Measurements from ENCODE around the gene MEPCE. TPM values are rescaled to one million over a fixed set of nuclear protein-coding genes. Genes with fewer than 3 reads are reported as not detected.
A peak's percentile ranks its signal among the peaks of the same experiment; 100 is the strongest.

Gene MEPCE
- total RNA-seq, 1 experiment from 2014 or later: 49.7 TPM

DNA sequence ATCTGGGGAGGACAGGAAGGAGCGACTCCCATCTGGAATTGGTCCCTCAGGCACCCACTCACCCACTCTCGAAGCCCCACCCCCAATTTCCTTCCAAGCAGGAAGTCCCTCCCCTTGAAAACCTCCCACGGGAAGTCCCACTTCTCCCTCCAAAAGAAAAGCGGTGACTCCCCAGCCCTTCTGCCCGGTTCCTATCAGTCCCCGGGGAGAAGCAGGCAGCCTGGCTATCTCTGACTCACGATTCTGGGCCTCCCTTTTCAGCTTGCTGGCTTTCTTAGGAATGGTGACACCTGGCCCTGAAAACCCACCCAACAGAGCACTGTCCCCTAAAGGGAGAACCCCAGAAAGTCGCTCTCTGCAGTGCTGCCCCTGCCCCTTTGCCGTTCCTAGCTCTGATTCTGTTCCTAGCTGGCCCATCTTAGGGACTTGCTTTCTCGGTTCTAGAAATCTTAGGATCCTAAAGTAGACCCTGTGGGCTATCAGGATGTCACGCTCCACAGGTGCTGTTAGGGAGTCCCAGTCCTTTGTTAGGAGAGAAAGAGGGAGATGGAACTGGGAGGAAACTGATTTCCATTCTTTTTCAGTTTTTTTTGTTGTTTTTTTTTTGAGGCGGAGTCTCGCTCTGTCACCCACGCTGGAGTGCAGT, 43.3 kb downstream of the MEPCE start:
- in situ Hi-C loops (cut with HindIII; ENCODE audit: low pct_unique_long_range_greater_than_20kb, low sequenced_read_pairs): no loop called here
- DNase-seq (ENCODE audit: low read depth): no peak

DNA sequence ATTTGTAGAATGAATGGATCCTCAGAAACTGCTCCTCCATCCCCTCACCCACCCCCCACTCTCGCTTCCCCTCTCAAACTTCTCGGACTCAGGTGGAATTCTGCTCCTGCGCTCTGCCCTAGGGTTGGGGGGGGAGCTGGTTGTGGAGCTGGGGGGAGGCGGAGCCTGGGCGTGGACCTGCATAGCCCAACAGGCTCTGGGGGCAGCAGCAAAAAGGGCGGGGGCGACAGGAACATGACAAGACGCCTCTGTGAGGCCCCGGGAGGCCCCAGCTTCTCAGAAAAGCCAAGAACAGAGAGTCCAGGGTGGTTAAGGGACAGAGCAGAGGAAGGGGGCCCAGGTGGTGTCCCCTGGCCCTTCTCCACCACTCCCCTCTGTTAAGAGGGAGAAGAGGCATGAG, 45.9 kb downstream of the MEPCE start:
- in situ Hi-C loops (cut with HindIII; ENCODE audit: low pct_unique_long_range_greater_than_20kb, low sequenced_read_pairs): no loop called here
- no peak for DNase-seq (ENCODE audit: low read depth)

DNA sequence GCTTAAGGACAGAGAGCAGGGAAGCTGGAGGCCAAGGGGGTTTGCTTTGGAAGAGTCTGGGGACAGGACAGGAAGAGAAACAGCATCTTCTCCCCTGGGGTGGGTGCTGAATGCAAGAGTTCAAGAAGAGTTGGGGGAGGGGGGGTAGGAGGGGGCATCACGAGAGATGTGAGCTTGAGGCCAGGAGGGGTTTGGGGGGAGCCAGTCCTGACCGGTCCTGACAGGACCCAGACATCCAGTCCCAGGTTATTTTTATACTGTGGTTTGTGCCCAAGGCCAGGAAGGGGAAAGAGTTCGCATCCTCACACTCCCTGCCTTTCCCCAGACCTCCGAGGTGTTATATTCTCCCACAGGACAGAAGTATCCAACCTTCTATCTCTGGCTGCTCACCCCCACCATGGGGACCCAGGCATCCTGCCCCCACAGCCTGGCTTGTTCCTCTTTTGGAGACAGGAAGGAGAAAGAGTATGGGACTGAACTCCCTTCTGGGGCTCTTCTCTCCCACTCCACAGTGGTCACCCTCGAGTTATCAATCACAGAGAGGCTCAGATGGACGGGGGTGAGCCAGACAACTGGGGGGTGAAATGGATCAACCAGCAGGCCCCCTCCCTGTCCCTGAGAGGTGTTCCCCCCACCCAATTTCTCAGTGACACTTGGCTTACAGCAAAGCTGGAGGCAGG, 46.6 kb downstream of the MEPCE start:
- in situ Hi-C loops (cut with HindIII; ENCODE audit: low pct_unique_long_range_greater_than_20kb, low sequenced_read_pairs): no loop called here
- DNase-seq (ENCODE audit: low read depth): no peak

- in situ Hi-C loops (cut with HindIII; ENCODE audit: low pct_unique_long_range_greater_than_20kb, low sequenced_read_pairs): no loop called here
Observed at GRCh38 chr7:100476903-100477870, 47.6 kb downstream of the MEPCE start.

GRCh38 chr7:100477871-100478267, 48.2 kb downstream of the MEPCE start:
- in situ Hi-C loops (cut with HindIII; ENCODE audit: low pct_unique_long_range_greater_than_20kb, low sequenced_read_pairs): no loop called here
- no peak for DNase-seq (ENCODE audit: low read depth)

More at GRCh38 chr7:100476903-100477870, 47.6 kb downstream of the MEPCE start:
- no peak for DNase-seq (ENCODE audit: low read depth)

DNA sequence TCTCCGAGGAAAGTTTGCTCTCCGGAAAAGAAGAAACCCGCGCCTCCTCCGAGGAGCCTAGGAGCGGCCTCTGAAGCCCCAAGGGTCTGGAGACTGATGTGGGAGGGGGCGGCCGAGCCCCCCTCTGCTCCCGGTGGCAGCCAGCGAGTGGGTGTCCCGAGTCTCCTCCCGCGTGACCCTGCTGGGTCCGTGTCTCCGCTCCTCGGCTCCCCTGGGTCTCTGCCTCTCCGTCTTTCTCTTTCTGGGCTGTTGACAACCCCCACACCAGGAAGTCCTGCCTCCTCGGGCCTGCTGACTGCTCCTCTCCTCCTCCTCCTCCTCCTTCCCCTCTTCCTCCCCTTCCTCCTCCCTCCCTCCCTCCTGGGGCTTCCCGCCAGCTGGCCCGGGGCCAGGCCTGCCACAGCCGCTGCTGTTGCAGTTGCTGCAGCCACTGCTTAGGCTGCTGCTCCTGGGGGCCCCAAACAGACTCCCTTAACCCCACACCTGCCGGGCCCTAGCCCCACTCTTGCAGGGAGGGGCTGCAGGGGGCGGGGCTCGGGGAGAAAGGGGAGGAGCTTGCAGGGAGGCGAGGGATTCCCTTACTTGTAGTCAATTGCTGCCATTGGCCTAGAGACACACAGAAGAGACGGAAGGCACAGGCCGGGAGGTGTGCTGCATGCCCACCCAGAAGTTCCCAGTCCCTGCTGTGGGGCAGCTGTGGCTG, 49.5 kb downstream of the MEPCE start, which contains the start of gene TSC22D4:
TSC22D4 (minus strand) TSS at position 257 of the 703 bp plus-strand sequence. CDS start 1,176 bp downstream, outside the sequence.
- DNase-seq (ENCODE audit: low read depth): peak; percentile 96
- in situ Hi-C loops (cut with HindIII; ENCODE audit: low pct_unique_long_range_greater_than_20kb, low sequenced_read_pairs): no loop called here

GRCh38 chr7:100481466-100481865, 51.8 kb downstream of the MEPCE start:
- in situ Hi-C loops (cut with HindIII; ENCODE audit: low pct_unique_long_range_greater_than_20kb, low sequenced_read_pairs): no loop called here
- DNase-seq (ENCODE audit: low read depth): no peak

- no peak for DNase-seq (ENCODE audit: low read depth)
- in situ Hi-C loops (cut with HindIII; ENCODE audit: low pct_unique_long_range_greater_than_20kb, low sequenced_read_pairs): no loop called here
Observed at GRCh38 chr7:100482728-100483089, 53.1 kb downstream of the MEPCE start.

DNA sequence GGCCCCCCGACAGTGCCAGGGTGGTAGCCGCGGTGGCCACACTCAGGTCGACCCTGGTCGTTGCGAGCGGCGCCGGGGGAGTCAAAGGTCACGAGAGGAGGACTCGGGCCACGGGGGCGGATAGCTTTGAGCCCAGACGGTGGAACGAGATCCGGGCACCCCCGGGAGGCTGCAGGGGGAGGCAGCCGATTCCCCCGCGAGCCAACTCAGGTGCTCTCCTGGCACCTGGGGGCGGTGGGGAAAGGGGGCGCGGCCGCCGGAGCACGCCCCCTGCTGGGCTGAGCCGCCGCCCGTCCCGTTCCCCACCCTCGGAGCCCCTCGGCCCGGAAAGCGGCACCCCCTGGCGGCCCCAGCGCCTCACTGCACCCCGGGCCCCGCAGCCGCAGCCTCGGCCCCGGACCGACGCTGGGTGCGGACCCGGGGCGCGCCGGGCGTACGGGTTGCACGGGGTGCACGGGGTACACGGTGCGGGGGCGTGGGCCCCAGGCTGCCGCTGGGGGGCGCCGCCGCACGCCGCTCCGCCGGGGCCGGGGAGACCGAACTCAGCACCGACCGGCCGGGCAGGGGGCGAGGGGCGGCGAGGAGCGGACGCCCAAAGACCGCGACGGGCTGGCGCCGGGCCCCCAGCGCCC, 53.6 kb downstream of the MEPCE start:
- in situ Hi-C loops (cut with HindIII; ENCODE audit: low pct_unique_long_range_greater_than_20kb, low sequenced_read_pairs): no loop called here
- peak; percentile 70 for DNase-seq (ENCODE audit: low read depth)

Other genes with a start within 250 kb of the MEPCE start
- 1.4 TPM in 1 of 2 replicates, not detected in the other for gene PVRIG, start 209.9 kb upstream of the MEPCE start, total RNA-seq (2014; rRNA removed; shearing (Covaris generic); ENCODE audit: low replicate concordance)
- not detected in 2 replicates for gene SPDYE3, start 122.1 kb upstream of the MEPCE start, total RNA-seq (2014; rRNA removed; shearing (Covaris generic); ENCODE audit: low replicate concordance)
- 15.0 and 44.8 TPM in 2 replicates for gene PILRB, start 71.7 kb upstream of the MEPCE start, total RNA-seq (2014; rRNA removed; shearing (Covaris generic); ENCODE audit: low replicate concordance)
- gene PILRA, start 56.3 kb upstream of the MEPCE start, total RNA-seq (2014; rRNA removed; shearing (Covaris generic); ENCODE audit: low replicate concordance): 0.41 and 0.91 TPM in 2 replicates
- 1.8 and 5.9 TPM in 2 replicates for gene ZCWPW1, start 1.1 kb upstream of the MEPCE start, total RNA-seq (2014; rRNA removed; shearing (Covaris generic); ENCODE audit: low replicate concordance)
- gene PPP1R35, start 6.7 kb downstream of the MEPCE start, total RNA-seq (2014; rRNA removed; shearing (Covaris generic); ENCODE audit: low replicate concordance): 48.5 and 55.4 TPM in 2 replicates
- gene SPACDR, start 34.4 kb downstream of the MEPCE start, total RNA-seq (2014; rRNA removed; shearing (Covaris generic); ENCODE audit: low replicate concordance): not detected in 2 replicates
- gene TSC22D4, start 49.4 kb downstream of the MEPCE start, total RNA-seq (2014; rRNA removed; shearing (Covaris generic); ENCODE audit: low replicate concordance): 39.5 and 46.5 TPM in 2 replicates
- gene NYAP1, start 54.1 kb downstream of the MEPCE start, total RNA-seq (2014; rRNA removed; shearing (Covaris generic); ENCODE audit: low replicate concordance): 0.87 and 3.6 TPM in 2 replicates
- gene AGFG2, start 109.4 kb downstream of the MEPCE start, total RNA-seq (2014; rRNA removed; shearing (Covaris generic); ENCODE audit: low replicate concordance): 20.0 and 42.3 TPM in 2 replicates
- gene SAP25, start 144.1 kb downstream of the MEPCE start, total RNA-seq (2014; rRNA removed; shearing (Covaris generic); ENCODE audit: low replicate concordance): not detected in 2 replicates
- gene LRCH4, start 156.3 kb downstream of the MEPCE start, total RNA-seq (2014; rRNA removed; shearing (Covaris generic); ENCODE audit: low replicate concordance): 0.84 and 3.7 TPM in 2 replicates
- gene FBXO24, start 156.5 kb downstream of the MEPCE start, total RNA-seq (2014; rRNA removed; shearing (Covaris generic); ENCODE audit: low replicate concordance): 0.23 and 0.71 TPM in 2 replicates
- gene PCOLCE, start 172.5 kb downstream of the MEPCE start, total RNA-seq (2014; rRNA removed; shearing (Covaris generic); ENCODE audit: low replicate concordance): 5.3 and 17.8 TPM in 2 replicates
- 3.6 and 34.9 TPM in 2 replicates for gene MOSPD3, start 182.7 kb downstream of the MEPCE start, total RNA-seq (2014; rRNA removed; shearing (Covaris generic); ENCODE audit: low replicate concordance)
- gene TFR2, start 211.7 kb downstream of the MEPCE start, total RNA-seq (2014; rRNA removed; shearing (Covaris generic); ENCODE audit: low replicate concordance): 0.27 TPM in 1 of 2 replicates, not detected in the other
- gene ACTL6B, start 226.6 kb downstream of the MEPCE start, total RNA-seq (2014; rRNA removed; shearing (Covaris generic); ENCODE audit: low replicate concordance): not detected in 2 replicates
- 116 and 179 TPM in 2 replicates for gene GNB2, start 243.9 kb downstream of the MEPCE start, total RNA-seq (2014; rRNA removed; shearing (Covaris generic); ENCODE audit: low replicate concordance)

Data from Caki2 (cell line).